22Rv1 (cell line): Measurements from ENCODE around the gene RIPK1.
A peak's percentile ranks its signal among the peaks of the same experiment; 100 is the strongest.
"Not testable (repeated sequence)": the region's sequence is repeated elsewhere in the genome, so short reads cannot be mapped to it uniquely, and the experiment has no call there.

Experiments
- H3K27ac ChIP-seq: fragments of 450-650 bp; 2 replicates; pipeline ENCODE4 v1.5.1; 2017
- ZFX ChIP-seq: fragments of 450-650 bp; IDR thresholded peaks from 2 replicates; pipeline ENCODE4 v1.6.1; 2017; ENCODE audit warnings: antibody characterized with exemption, borderline replicate concordance
- TF ChIP-seq, protein P1 (sequence below): fragments of 450-650 bp; IDR thresholded peaks from 2 replicates; pipeline ENCODE4 v1.5.1; 2017; ENCODE audit warnings: mild to moderate bottlenecking

Gene RIPK1

DNA sequence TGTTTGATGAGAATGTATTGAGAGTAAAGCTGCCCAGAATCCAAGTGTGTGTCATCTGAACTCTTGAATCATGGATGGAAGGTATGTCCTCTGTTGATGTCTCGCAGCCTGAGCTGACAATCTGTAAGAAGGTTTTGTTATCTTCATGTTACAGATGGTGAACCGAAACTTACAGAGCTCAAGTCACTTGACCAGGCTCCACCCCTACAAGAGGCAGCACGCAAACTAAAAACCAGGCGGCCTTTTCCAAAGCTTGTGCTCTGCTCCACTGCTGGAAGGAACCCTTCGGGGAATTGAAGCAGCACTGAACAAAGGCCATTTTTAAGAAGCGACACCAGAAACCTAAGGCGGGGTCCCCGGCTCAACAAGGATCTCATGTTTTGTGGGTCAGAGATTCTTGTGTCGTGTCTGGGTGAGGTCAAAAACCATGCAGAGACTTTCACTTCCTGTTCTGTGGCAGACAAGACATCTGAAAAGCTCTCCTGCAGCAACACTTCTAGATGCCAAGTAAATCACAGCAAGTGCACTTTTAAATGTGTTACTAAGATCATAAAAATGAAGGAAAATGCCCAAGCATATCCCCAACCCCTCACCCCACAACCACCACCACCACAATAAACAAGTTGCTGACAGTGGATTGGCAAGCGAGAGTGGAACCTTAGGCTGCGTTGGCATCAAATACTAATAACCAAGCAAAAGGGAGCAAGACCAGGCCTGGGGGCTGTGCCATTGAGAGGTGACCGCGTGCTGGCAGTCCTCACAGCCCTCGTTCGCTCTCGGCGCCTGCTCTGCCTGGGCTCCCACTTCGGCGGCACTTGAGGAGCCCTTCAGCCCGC is 41.3 kb upstream of the RIPK1 start:
- TF ChIP-seq, protein P1, sequence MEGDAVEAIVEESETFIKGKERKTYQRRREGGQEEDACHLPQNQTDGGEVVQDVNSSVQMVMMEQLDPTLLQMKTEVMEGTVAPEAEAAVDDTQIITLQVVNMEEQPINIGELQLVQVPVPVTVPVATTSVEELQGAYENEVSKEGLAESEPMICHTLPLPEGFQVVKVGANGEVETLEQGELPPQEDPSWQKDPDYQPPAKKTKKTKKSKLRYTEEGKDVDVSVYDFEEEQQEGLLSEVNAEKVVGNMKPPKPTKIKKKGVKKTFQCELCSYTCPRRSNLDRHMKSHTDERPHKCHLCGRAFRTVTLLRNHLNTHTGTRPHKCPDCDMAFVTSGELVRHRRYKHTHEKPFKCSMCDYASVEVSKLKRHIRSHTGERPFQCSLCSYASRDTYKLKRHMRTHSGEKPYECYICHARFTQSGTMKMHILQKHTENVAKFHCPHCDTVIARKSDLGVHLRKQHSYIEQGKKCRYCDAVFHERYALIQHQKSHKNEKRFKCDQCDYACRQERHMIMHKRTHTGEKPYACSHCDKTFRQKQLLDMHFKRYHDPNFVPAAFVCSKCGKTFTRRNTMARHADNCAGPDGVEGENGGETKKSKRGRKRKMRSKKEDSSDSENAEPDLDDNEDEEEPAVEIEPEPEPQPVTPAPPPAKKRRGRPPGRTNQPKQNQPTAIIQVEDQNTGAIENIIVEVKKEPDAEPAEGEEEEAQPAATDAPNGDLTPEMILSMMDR: no peak
- TF ChIP-seq ZFX: no peak

DNA sequence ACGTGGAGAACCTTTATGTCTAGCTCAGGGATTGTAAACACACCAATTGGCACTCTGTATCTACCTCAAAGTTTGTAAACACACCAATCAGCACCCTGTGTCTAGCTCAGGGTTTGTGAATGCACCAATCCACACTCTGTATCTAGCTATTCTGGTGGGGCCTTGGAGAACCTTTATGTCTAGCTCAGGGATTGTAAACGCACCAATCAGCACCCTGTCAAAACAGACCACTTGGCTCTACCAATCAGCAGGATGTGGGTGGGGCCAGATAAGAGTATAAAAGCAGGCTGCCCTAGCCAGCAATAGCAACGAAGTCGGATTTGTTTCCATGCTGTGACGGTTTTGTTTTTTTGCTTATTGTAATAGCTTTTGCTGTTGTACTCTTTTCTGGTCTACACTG is 40.1 kb upstream of the RIPK1 start:
- H3K27ac ChIP-seq: not testable (repeated sequence)

More for the DNA sequence above, 41.3 kb upstream of the RIPK1 start:
- H3K27ac ChIP-seq: no peak overlapping the region

DNA sequence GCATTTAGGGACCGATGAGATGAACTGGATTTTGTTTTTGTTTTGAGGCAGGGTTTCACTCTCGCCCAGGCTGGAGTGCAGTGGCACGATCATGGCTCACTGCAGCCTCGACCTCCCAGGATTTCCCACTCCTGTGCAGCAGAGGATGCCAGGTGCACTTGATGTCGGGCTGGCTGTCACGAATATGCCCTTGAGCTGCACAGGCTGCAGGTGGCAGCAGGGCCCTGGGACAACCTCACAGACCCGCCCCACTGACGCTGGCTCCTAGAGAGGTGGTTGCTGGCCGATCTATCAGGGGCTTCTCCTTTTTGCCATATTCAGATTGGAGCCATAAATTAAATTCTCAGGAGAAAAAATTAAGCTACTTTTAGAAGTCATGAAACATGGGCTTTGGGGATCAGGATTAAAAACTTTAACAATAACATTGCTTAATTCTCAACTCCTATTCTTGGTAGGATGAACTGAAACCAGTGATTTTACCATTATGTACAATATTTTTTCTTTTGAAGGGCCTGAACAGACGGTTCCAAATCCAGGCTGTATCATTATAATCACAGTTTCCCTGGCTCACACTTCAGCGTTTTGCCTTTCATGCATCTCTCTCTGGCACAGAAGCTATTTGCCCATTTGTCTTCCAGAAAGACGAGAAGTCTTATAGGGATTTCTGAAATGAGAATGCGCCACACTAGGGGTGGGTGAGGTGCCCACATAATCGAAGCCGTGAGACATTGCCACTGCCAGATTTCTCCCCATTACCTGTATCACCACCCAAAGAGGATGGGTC is 36.2 kb upstream of the RIPK1 start:
- no peak for TF ChIP-seq ZFX
- TF ChIP-seq, protein P1: peak; percentile 47
- no peak overlapping the region for H3K27ac ChIP-seq

DNA sequence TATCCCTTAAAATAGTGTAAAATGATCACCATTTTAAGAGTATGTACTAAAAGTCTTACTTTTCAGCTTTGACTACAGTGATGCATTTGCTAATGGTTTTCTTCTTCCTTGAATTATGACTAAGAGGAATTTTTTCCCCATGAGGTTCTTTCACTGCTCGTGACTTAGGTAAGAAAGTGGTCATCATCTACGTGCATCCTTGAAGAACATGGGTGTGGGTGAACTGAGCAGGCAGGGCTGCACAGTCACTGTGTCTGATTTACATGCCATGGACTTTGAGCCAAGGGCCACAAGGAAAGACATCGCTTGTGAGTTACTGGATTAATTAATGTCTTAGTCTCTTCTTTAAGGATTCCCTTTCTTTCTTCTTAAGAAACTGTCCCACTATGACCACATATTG is 35.3 kb upstream of the RIPK1 start:
- H3K27ac ChIP-seq: no peak overlapping the region
- TF ChIP-seq, protein P1: no peak
- no peak for TF ChIP-seq ZFX

DNA sequence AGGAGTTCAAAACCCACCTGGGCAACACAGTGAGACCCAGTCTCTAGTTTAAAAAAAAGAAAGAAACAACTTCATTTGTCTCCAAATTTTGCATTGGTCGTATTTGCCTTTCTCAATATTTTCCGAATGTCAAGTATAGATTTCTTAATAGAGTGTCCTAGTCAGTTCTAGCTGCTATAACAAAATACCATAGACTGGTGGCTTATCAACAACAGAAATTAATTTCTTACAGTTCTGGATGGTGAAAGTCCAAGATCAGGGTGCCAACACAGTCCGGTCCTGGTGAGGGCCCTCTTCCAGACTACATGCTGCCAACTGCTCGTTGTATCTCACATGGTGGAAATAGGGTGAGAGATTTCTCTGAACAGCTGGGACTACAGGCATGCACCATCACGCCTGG is 34.6 kb upstream of the RIPK1 start:
- TF ChIP-seq ZFX: no peak
- TF ChIP-seq, protein P1: no peak
- no peak overlapping the region for H3K27ac ChIP-seq

DNA sequence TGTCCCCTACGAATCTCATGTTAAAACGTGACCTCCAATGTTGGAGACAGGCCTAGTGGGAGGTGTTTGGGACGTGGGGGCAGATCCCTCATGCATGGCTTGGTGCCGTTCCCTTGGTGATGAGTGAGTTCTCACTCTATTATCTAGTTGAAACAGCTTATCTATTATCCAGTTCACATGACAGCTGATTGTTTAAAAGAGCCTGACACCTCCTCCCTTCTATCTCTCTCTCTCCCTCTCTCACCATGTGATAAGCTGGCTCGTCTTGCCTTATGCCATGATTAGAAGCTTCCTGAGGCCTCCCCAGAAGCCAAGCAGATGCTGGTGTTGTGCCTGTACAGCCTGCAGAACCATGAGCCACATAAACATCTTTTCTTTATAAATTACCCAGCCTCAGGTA is 32.9 kb upstream of the RIPK1 start:
- TF ChIP-seq ZFX: no peak
- TF ChIP-seq, protein P1: no peak
- no peak overlapping the region for H3K27ac ChIP-seq

DNA sequence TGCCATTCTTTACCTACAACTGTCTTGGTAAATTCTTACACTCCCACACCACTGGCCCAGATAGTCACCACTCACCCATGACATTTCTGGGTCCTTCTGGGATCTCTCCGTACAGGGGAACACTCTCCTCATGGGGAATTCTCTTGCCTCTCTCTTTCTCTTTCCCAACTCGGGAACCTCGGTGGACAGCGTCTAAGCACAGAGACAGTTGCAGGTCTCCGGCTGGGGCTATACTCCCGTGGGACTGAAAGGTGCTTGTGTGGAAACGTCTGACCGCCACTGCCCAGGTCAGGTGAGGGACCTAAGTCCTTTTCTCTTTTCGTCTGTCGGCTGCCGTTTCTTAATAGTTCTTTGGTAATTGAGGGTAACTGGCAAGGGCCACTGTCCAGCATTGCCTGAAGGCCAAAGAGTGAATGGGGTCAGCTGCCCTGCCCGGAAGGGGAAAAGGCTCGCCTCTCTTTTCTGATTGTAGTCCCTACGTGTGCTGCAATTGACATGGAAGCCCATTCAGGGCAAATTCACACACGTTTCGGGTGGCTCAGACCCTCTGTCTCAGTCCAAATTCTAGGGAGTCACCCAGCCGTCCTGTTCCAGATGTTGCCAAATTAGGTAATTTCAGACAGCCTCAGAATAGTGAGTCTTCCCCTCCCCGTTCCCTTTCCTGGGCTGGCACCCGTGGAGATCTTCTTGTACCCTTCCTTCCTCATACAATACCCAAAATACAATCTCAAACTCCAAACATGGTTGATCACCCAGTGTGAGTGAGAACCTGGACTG is 31.2 kb upstream of the RIPK1 start:
- TF ChIP-seq, protein P1: no peak
- no peak for TF ChIP-seq ZFX
- H3K27ac ChIP-seq: no peak overlapping the region
